SK-N-MC (cell line): ENCODE results near the gene IL32.
"Not testable (repeated sequence)": the region's sequence is repeated elsewhere in the genome, so short reads cannot be mapped to it uniquely, and the experiment has no call there.

Experiments
- EZH2 ChIP-seq: fragments of 200-600 bp; sonication (generic); IDR thresholded peaks from one replicate; pipeline ENCODE4 v1.6.1; 2017; ENCODE audit warnings: antibody characterized with exemption
- FOXP2 ChIP-seq: optimal IDR thresholded peaks from 2 replicates; pipeline ENCODE3; 2011; ENCODE audit warnings: mild to moderate bottlenecking, moderate library complexity; ENCODE audit not compliant: insufficient read depth; ENCODE audit errors: extremely low read length, control extremely low read depth
- POLR2AphosphoS5 ChIP-seq: IDR thresholded peaks from 2 replicates; pipeline ENCODE4 v1.6.1; 2012; ENCODE audit warnings: mild to moderate bottlenecking, low read depth, low read length, borderline replicate concordance

GRCh38 chr16:3081957-3082356 is 16.5 kb downstream of the IL32 start:
- not testable (repeated sequence) for TF ChIP-seq EZH2, POLR2AphosphoS5, FOXP2
